Putamen (tissue), 1 donor: Measurements from ENCODE around the gene ABCC6.

Experiments
- DNase-seq: peaks from one replicate; pipeline ENCODE4 v3.0.0-alpha.2; 2016; ENCODE audit warnings: low spot score

The ABCC6 gene

DNA sequence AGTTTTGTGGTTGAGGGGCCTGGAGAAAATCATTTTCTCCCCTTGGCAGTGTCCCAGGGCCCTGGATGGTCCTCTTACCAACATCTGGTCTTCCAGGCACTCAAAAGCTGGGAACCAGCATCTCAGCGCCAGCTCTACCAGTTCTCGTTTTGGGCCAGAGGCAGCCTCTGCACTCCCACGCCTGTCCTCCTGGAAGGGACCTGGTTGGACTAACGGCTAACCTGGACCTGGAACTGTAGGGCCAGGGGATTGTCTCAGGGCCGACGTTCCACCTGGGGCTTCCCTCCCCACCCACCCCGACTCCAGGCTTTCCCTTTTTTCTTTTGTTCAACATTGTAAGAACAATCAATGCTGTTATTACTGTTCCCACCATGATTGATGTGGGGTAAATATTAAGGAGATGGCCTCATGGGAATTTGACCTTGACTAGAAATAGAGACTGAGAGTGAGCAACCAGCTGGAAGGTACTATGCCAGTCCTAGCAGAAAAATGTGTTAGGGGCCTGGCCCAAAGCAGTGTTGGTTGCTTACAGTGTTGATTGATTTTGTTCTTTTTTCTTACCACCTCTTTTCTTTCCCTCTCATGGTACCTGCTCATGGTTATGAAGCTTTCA, 81.4 kb downstream of the ABCC6 start:
- DNase-seq = no peak

DNA sequence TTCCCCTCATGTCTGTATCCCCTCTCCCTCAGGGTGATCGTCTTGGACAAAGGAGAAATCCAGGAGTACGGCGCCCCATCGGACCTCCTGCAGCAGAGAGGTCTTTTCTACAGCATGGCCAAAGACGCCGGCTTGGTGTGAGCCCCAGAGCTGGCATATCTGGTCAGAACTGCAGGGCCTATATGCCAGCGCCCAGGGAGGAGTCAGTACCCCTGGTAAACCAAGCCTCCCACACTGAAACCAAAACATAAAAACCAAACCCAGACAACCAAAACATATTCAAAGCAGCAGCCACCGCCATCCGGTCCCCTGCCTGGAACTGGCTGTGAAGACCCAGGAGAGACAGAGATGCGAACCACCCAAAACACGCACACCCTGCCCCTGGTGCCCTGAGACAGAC, 82.2 kb downstream of the ABCC6 start:
- no peak for DNase-seq

DNA sequence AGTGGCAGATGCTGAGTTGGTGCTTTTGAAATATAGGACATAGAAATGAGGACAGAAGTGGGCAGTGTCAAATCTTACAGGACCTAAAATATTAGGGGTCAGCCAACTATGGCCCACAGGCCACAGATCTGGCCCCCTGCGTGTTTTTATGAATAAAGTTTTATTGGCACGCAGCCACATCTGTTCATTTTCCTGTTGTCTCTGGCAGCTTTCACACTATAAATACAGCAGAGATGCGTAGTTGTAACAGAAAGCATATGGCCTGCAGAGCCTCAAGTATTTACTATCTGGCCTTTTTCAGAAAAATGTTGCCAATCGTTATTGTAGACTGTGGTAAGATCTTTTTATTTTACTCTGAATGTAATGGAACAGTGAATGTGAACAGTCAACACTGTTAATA, 82.8 kb downstream of the ABCC6 start:
- no peak for DNase-seq

DNA sequence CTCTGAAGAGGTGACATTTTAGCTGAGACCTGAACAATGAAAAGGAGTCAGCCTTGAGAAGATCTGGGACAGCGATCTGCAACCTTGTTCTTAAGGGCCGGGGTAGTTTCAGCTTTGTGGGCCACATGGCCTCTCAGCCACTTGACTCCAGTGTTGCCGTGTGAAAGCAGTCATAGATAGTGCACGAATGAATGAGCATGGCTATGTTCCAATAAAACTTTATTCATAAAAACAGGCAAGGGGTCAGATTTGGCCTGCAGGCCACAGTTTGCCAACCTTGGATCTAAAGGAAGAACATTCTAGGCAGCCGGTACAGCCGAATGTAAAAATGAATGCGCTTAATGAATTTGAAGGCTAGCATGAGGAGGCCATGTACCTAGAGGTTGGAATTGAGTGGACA, 83.5 kb downstream of the ABCC6 start:
- no peak for DNase-seq

DNA sequence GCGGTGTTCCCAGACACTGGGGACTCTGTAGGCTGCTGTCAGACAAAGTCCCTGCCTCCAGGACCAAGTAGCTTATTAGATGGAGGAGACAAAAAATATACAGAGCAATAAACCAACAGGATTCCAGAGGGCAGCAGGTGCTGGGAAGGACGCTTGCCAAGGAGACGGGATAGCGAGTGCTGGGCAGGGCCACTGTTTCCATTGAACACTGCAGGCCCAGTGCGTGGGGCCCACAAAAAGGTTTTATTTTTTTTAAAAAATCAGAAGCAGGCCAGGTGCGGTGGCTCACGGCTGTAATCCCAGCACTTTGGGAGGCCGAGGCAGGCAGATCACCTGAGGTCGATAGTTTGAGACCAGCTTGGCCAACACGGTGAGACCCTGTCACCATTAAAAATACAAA, 84.2 kb downstream of the ABCC6 start:
- no peak for DNase-seq

DNA sequence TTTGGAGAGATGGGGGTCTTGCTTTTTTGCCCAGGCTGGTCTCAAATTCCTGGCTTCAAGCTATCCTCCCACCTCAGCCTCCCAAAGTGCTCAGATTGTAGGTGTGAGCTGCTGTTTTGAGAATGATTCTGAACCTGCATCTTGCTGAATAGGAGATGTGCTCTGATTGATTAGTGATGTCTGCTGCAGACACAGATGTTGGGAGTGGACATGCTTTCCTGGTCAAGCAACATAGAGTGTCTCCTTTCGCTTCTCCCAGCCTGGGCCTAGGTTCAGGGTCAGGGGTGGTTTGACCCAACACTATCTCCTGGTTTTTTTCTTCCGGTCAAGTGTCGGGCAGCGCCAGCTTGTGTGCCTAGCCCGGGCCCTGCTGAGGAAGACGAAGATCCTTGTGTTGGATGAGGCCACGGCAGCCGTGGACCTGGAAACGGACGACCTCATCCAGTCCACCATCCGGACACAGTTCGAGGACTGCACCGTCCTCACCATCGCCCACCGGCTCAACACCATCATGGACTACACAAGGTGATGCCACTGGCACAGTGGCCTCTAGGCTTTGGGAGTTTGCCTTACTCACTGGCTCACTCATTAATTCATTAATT, 85.2 kb downstream of the ABCC6 start:
- DNase-seq = no peak

DNA sequence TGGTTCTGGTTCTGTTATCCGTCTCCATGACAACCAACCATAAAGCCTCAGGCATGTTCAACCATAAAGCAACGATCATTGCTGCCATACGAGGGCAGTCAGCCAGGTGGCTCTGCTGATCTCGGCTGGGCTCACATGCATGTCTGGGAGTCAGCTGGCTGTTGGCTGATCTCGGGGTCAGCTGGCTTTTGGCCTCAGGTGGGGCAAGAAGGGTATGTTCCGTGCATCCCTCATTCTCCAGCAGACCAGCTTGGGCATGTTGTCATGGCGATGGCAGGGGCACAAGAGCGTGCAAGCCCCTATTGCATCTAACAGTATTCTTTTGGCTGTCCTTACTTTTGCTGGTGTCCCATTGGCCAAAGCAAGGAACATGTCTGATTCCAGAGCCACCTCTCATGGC, 86.2 kb downstream of the ABCC6 start:
- DNase-seq = no peak

DNA sequence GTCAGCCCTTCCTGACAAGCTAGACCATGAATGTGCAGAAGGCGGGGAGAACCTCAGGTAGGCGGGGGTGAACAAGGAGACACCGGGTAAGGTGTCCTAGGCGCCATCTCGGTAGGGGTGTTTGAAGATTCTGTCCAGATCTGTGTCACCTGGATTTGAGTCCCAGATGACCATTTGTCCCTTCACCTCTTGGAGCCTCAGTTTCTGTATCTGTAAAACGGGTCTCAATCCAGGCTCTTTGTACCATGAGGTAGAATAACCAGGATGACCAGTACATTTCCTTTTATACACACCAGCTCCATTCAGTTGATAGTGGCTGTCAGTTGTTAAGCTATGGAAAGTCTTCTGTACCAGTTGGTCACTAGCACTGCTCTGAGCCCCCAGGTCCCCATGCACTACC, 86.7 kb downstream of the ABCC6 start:
- no peak for DNase-seq

DNA sequence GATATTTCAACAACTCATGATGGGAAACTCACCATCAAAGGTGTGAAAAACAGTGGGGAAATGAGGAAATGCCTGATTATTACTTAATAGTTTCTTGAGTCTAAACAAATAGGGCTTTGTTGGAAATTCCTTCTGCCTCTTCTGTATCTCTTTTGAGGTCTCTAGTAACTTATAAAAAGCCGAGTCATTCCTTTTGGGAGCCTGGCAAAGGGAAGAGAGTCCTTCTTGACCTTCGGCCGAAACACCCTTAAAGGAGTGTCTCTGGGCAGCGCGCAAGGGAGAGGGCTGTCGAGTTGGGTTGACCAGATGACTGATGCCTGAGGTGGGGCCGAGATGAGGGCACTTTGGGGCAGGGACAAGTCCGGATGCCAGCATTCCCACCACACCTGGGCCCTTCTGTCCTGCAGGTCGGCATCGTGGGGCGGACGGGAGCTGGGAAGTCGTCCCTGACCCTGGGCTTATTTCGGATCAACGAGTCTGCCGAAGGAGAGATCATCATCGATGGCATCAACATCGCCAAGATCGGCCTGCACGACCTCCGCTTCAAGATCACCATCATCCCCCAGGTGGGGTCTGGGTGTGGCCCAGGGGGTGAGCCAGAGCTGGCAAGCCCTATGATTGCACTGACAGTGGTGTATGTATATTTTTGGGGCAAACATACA, 89.2 kb downstream of the ABCC6 start:
- no peak for DNase-seq

DNA sequence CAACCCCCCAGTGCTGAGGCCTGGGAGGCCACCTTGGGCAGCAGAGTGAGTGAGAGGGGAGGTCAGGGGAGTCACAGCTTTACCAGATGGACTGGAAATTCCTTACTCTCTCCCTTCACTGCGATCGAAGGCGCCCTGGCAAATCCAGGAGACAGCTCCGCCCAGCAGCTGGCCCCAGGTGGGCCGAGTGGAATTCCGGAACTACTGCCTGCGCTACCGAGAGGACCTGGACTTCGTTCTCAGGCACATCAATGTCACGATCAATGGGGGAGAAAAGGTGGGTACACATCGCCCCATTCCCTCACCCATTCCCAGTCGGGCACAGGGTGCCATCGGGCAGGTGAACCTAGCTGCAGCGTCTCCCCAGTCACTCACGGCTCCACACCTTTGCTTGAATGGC, 91.6 kb downstream of the ABCC6 start:
- DNase-seq = no peak

DNA sequence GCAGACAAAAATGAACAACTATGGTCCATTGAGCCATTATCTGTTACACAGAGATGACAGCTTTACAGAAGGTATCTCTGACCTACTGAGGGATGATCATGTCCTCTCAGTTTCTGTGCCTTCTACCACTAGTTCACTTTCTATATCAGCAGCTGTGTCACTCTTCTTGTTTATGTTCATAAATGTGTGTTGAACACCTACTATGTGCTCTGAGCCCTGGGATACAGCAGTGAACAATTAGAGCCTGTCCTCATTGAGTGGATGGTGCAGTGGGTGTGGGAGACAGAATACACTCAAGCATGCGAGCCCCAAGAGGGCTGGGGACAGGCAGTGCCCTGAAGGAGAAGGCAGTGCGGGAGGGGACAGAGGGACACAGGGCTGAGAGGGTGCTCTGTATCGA, 92.1 kb downstream of the ABCC6 start:
- DNase-seq = no peak

DNA sequence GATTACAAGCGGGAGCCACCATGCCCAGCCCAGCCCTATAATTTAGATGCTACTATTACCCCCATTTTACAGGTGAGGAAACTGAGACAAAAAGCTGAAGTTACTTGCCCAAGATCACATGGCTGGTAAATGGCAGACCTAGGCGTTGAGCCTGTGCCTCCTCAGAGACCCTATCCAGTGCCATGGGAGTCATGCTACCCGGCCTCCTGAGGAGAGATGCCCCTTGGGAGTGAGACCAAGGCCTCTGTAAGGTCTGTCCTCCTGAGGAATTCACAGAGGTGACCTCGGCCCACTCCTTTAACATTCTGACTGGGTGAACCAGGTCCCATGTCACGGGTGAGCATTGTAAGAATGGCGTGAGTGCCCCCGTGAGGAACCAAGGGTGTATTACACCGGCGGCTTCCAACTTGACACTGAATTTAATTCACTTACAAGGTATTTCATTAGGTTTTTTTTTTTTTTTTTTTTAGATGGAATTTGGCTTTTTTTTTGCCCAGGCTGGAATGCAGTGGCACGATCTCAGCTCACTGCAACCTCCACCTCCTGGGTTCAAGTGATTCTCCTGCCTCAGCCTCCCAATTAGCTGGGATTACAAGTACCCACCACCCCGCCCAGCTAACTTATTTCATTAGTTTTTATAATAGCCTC, 95.7 kb downstream of the ABCC6 start:
- peak; percentile 22 for DNase-seq

DNA sequence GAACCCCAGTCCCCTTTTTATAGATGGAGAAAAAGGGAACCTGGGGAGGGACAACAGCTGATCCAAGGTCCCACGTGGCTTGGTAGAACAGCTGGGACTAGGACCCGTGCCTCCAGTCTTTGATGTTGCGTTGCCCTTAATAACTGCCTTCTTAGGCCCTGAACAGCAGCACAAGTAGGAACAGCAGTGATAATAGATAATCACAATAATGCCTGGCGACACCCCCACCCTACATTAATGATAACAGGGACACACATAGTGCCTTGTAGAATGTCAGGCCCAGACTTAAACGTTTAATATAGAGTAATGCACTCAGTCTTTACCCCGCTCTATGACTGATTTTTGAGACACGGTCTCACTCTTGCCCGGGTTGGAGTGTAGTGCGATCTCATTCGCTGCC, 96.4 kb downstream of the ABCC6 start:
- DNase-seq = no peak

DNA sequence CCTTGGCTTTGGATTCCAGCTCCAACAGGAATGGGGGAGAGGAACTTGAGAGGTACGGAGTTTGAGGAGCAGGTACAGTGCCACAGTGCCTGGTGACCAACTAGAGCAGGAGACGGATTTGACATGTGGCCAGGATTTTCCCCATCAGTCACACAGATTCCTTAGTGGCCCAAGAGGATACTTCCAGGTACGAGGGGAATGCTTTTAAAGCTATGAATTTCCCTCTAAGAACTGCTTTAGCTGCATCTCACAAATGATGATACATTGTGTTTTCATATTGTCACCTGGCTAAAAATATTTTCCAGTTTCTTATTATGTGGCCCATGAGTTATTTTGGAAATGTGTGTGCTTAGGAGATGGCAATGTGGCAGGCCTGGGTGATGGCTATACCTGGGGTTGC, 98.3 kb downstream of the ABCC6 start:
- DNase-seq = no peak

DNA sequence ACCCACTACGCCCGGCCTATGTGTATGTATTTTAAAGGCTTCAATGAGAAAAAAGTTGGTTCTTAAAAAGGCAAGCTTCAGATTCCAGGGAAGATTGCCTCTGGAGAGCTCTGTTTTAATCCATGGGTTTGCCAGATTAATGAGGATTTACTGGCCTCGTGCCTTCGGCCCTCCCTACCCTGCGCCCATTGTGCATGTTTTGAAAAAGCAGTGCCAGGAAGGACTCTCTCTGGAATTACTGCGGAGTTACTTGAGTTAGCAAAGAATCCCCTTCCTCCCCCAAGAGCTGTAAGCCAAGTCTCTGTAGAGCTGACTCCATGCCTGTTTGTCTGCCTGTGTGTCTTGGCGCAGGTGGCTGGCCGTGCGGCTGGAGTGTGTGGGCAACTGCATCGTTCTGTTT, 98.9 kb downstream of the ABCC6 start:
- DNase-seq = no peak

DNA sequence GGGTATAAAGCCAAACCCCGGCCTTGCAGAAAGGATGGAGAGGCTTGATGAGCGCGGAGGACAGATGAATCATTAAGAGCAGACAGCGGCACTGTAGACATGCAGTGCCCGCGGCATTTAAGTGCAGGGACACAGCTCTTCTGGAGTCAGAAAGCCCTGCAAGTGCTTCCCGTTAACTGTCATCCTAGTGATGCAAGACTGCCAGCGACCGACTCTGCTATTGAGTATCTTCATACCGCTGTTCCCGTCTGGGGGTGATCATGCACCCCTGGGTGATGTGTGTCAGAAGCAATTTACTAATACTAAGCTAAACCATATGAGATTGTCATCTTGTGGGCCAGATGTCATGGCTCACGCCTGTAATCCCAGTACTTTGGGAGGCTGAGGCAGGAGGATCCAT, 101.0 kb downstream of the ABCC6 start:
- no peak for DNase-seq

DNA sequence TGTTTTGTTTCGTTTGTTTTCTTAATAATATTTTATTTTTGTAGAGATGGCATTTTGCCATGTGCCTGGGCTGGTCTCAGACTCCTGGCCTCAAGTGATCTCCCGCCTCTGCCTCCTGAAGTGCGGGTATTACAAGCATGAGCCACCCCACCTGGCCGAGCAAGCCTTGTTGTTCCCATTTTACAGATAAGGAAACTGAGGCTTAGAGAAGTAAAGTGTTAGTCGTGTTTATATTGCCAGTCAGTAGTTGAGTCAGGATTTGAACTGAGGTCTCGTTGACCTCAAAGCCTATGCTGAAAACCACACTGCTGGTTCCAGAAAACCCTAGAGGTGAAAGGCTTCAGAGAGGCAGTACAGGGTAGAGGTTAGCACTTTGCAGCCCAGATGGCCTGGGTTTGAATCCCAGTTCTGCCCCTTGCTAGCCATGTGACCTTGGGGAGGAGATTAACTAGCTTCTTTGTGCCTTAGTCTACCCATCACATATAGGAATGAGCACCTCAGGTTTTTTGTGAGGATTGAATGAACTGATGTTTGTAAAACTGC, 102.0 kb downstream of the ABCC6 start:
- no peak for DNase-seq

DNA sequence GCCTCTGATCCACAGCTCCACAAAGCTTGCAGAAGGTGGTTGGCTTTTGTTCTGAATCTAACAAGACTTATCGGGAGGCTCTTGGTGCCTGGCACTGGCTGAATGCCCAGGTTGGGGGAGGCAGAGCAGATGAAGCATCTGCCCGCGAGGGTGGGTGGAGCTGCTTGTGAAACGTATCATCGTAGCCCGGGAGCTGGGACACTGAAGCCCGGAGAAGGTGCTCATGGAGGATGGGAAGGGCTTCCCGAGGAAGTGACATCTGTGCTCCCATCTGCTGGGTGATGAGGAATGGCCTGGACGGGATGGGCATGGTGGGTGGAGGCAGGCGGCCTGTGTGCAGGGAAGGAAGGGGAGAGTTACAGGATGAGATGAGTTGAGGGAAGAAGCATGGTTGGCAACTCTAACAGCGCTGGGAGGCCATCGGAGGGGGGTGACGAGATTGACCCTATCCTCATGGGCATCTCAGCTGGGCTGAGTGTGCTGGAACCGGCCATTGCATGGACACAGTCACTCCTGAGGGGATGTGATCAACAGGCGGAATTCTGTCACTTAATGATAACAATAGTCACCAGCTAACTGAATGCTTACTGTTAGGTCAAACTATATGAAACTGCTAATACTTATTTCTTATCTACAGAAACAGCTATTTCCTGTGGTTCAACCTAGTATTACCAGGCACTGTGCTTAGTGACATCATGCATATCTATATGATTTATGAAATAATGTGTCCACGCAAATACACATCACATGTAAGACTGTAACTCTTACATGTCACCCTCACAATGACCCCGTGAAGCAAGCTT, 102.7 kb downstream of the ABCC6 start:
- DNase-seq = peak; percentile 13

DNA sequence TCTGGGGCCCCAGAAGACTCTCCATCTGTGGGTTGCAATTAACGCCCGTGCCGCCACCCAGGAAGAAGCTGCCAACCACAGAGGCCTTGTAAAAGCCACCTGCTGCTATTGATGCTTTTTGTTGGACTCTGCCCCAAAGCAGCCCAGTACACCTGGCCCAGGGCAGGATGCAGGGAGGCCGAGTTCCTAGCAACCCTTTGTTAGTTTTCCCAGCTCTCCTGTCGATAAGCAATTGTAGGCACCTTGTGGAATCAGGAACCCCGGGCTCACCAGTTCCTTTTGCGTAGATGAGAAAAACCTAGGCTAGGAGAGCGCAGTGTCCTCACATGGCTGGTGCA, 103.3 kb downstream of the ABCC6 start:
- DNase-seq = no peak

DNA sequence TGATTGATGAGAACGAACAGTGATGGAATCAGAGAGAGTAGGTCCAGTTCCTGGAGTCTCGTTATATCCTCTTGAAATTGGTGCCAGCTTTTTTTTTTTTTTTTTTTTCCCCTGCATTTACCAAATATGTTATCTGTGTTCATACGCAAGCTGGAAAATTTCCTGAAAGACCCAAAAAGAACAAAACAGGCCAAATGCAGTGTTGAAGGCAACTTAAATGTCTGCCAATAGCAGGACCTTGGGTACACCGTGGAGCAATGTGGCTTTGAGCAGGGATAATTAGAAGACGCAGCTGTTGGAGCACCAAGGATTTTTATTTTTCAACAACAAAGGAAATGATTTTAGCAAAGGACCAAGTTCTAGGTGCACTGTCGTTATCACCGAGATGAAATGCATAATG, 105.0 kb downstream of the ABCC6 start:
- no peak for DNase-seq

DNA sequence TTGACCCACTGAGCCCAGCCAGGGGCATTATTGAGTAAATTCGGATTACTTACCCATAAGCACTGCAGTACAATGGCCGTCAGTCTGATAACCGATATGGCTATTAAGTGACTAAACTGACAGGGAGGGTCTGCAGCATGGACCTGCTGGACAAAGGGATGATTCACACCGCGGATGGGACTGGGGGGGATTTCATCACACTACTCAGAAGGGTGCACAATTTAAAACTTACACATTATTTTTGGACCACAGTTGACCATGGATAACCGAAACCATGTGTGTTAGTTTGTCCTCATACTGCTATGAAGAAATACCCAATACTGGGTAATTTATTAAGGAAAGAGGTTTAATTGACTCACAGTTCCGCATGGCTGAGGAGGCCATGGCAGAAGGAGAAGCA, 106.5 kb downstream of the ABCC6 start:
- DNase-seq = no peak

DNA sequence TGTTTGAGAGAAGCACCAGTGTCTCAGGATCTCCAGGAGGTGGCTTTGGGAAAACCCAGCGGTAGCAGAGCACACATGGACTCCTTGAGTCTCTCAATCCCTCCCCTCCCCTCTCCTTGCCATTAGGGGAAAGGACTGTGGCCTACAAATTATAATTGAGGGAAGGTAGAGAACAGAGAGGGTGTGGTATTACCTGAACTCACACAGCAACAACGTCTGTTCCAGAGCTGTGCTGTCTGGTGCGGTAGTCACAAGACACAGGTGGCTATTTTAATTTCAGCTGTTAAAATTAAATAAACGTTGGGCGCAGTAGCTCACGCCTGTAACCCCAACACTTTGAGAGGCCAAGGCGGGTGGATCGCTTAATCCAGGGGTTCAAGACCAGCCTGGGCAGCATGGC, 110.2 kb downstream of the ABCC6 start:
- DNase-seq = no peak
